K562 (cell line): ENCODE measurements around the gene MZB1. TPM values are rescaled to one million over a fixed set of nuclear protein-coding genes. Genes with fewer than 3 reads are reported as not detected.

Experiments
- ATAC-seq: fragments of 200-7000 bp; cut with Tn5 transposase; 3 replicates; pipeline ENCODE4 v1.9.1; 2020; ENCODE audit warnings: moderate library complexity
- BruUV-seq: library from RNA; stranded (reverse); fragments of 400-500 nt; replicated peaks from 2 replicates; lab custom pipeline; 2021; lab: Mats Ljungman, UMichigan
- CTCF ChIA-PET: fragments of 300-600 bp; formaldehyde crosslinking; extraction: SDS; loops from one replicate; lab custom pipeline; 2021; ENCODE audit warnings: low intra/inter-chr PET ratio; lab: Yijun Ruan, JAX
- POLR2A ChIA-PET: fragments of 300-600, 350-650 bp; sonication (Branson Sonifier 250); formaldehyde crosslinking; extraction: SDS; loops from one replicate; lab custom pipeline; 2021; ENCODE audit warnings: antibody characterized with exemption, inconsistent platforms; lab: Yijun Ruan, JAX
- DNase-seq, 4 experiments: peaks; one replicate each; pipeline versions ENCODE4 v3.0.0 to v3.0.0-alpha.2; 2011 to 2018; ENCODE audit warnings: low spot score in 3 of 4, mixed read lengths in 3 of 4; ENCODE audit errors: extremely low read depth in 1 of 4
- FAIRE-seq: peaks from 2 replicates; lab custom pipeline; 2011; peaks lifted over from hg19 to GRCh38; lab: Jason Lieb, UNC
- H2AFZ ChIP-seq: 2 replicates; pipeline ENCODE4 v1.6.0; 2011; ENCODE audit warnings: low read depth, low read length, control low read depth, inconsistent platforms
- H3K27ac ChIP-seq: fragments of 200-600 bp; 3 replicates; pipeline ENCODE4 v1.8.0; 2011; ENCODE audit warnings: low read depth, mild to moderate bottlenecking, control low read depth, inconsistent platforms, low read length, moderate library complexity, mixed read lengths; ENCODE audit errors: extremely low read depth
- H3K27me3 ChIP-seq, 2 experiments: fragments of 300-600 bp in 1 of 2; 2 replicates in 1 of 2; 3 replicates in 1 of 2; pipeline versions ENCODE4 v1.6.0 to v1.8.0; 2011; ENCODE audit warnings: inconsistent platforms in 2 of 2, low read length in 2 of 2, mild to moderate bottlenecking in 1 of 2, mixed read lengths in 1 of 2, moderate library complexity in 1 of 2; ENCODE audit not compliant: control insufficient read depth in 2 of 2, insufficient read depth in 2 of 2
- H3K36me3 ChIP-seq: fragments of 300-600 bp; 3 replicates; pipeline ENCODE4 v1.8.0; 2011; ENCODE audit warnings: mild to moderate bottlenecking, low read length, inconsistent platforms; ENCODE audit not compliant: control insufficient read depth, insufficient read depth
- H3K4me1 ChIP-seq, 2 experiments: fragments of 200-600 bp in 1 of 2; replicated peaks in 1 of 2; 2 replicates in 1 of 2; 3 replicates in 1 of 2; pipeline versions ENCODE4 v1.5.1 to v1.8.0; 2011; ENCODE audit warnings: inconsistent platforms in 2 of 2, low read length in 2 of 2, mild to moderate bottlenecking in 1 of 2, mixed read lengths in 1 of 2, moderate library complexity in 1 of 2; ENCODE audit not compliant: control insufficient read depth in 2 of 2, insufficient read depth in 2 of 2
- H3K4me2 ChIP-seq: 2 replicates; pipeline ENCODE4 v1.6.1; 2011; ENCODE audit warnings: low read length, control low read depth, inconsistent platforms, mixed read lengths; ENCODE audit not compliant: insufficient read depth
- H3K4me3 ChIP-seq: fragments of 200-600 bp; sonication (generic), shearing (Covaris generic); 2 replicates; pipeline ENCODE4 v1.5.1; 2016; ENCODE audit warnings: control low read depth, inconsistent platforms
- H3K79me2 ChIP-seq: fragments of 200-600 bp; 3 replicates; pipeline ENCODE4 v1.8.0; 2011; ENCODE audit warnings: low read length, inconsistent platforms; ENCODE audit not compliant: control insufficient read depth, insufficient read depth
- H3K9ac ChIP-seq, 2 experiments: 2 replicates each; pipeline versions ENCODE4 v1.6.0 to v1.6.1; 2011; ENCODE audit warnings: low read depth in 2 of 2, low read length in 2 of 2, control low read depth in 1 of 2, inconsistent platforms in 1 of 2, mild to moderate bottlenecking in 1 of 2, mixed read lengths in 1 of 2; ENCODE audit not compliant: insufficient read depth in 1 of 2
- H3K9me1 ChIP-seq: one replicate; pipeline ENCODE4 v1.6.0; 2011; ENCODE audit warnings: inconsistent platforms, mild to moderate bottlenecking, low read length, moderate library complexity; ENCODE audit not compliant: control insufficient read depth, insufficient read depth
- H3K9me3 ChIP-seq: replicated peaks from 2 replicates; pipeline ENCODE4 v1.5.1; 2011; ENCODE audit warnings: low read depth, low read length, inconsistent platforms; ENCODE audit not compliant: control insufficient read depth, insufficient read depth
- H4K20me1 ChIP-seq: replicated peaks from 2 replicates; pipeline ENCODE4 v1.6.1; 2011; ENCODE audit warnings: low read length, inconsistent platforms, mixed read lengths; ENCODE audit not compliant: control insufficient read depth, insufficient read depth
- MIER1 ChIP-seq: fragments of 450-650 bp; IDR thresholded peaks from 2 replicates; pipeline ENCODE4 v1.6.1; 2016; ENCODE audit warnings: antibody characterized with exemption, mild to moderate bottlenecking, low read depth
- NONO ChIP-seq, 2 experiments: fragments of 200-400 bp in 1 of 2; fragments of 450-650 bp in 1 of 2; formaldehyde crosslinking in 1 of 2; IDR thresholded peaks; 2 replicates each; pipeline ENCODE4 v1.6.1; 2017; ENCODE audit warnings: low read depth in 2 of 2, mild to moderate bottlenecking in 2 of 2, moderate library complexity in 2 of 2, low read length in 1 of 2
- SIN3A ChIP-seq, 2 experiments: fragments of 150-350 bp in 1 of 2; IDR thresholded peaks; 2 replicates each; pipeline ENCODE4 v1.6.1; 2011 to 2016; ENCODE audit warnings: borderline replicate concordance in 2 of 2, low read depth in 2 of 2, low read length in 2 of 2, mild to moderate bottlenecking in 2 of 2, moderate library complexity in 2 of 2; ENCODE audit not compliant: control insufficient read depth in 1 of 2
- WGBS: fragments of 100-300 bp; shearing (Covaris generic); methylation state at CpG from one replicate; pipeline ENCODE4 v1.1.6; 2016; ENCODE audit warnings: low coverage, mixed read lengths; ENCODE audit not compliant: insufficient coverage; ENCODE audit errors: missing lambda C conversion rate; 5-methylcytosine and 5-hydroxymethylcytosine counted together
- in situ Hi-C: fragments of 300-500 bp; cut with MboI; formaldehyde crosslinking; loops from 4 replicates; pipeline ENCODE4 v1.15.0; 2018; ENCODE audit warnings: inconsistent platforms, mixed read lengths
- intact Hi-C: fragments of 100-400 bp; cut with micrococcal nuclease; formaldehyde crosslinking; loops from 2 replicates; pipeline ENCODE4 v1.14.2; 2022
- polyA plus RNA-seq, 8 experiments: library from polyadenylated mRNA; depleted of rRNA in 4 of 8; stranded (reverse) in 5 of 8; unstranded in 3 of 8; fragments of >200 nt; fragmentation: Nextera tagmentation in 2 of 8; fragmentation: Illumina TruSeq in 1 of 8; extraction: Ambion mirVana in 2 of 8; extraction: Trizol in 1 of 8; gene quantifications; 2 replicates each; pipeline versions ENCODE4 v1.2.1 to v1.2.3, GENCODE V29; 2011 to 2014; ENCODE audit warnings: inconsistent platforms in 1 of 8, missing spikeins in 1 of 8
- total RNA-seq, 7 experiments: library from RNA; depleted of rRNA in 6 of 7; stranded (reverse); fragments of >200 nt in 6 of 7; fragmentation: Illumina TruSeq in 2 of 7; extraction: Trizol in 2 of 7; gene quantifications; 2 replicates each; pipeline versions ENCODE4 v1.2.1 to v1.2.3, GENCODE V29; 2011 to 2021; ENCODE audit warnings: low replicate concordance in 1 of 7
- TF ChIP-seq, protein P1 (sequence below): IDR thresholded peaks from 2 replicates; pipeline ENCODE4 v1.6.1; 2011; ENCODE audit not compliant: insufficient read length; ENCODE audit errors: extremely low read depth

Gene MZB1
- total and polyA plus RNA-seq, 9 of the 15 experiments (the other 6 are each of a cell fraction or from before 2014, with no cell fraction given): 0.13 to 0.31 TPM; not detected in 7

DNA sequence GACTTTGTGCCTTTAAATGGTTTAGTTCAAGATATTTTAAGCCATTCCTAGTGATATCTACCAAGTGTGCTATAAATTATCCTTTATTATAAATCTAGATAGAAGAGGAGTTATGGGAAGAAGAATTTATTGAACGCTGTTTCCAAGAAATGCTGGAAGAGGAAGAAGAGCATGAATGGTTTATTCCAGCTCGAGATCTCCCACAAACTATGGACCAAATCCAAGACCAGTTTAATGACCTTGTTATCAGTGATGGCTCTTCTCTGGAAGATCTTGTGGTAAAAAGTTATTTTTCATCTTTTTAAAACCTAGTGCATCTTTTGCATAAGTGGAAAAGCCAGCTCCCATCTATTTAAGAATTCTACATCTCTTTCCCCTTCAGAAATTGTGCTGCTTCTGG, 25.2 kb downstream of the MZB1 start:
- Histone ChIP-seq H3K79me2 (peaks cover 27% of the 10 kb centered on the region), H3K9me3 (no peaks in the 10 kb centered on the region), H4K20me1 (peaks cover 4% of the 10 kb centered on the region; the same call in 1 of the 2 replicates), H3K4me3 (no peak overlapping the region), H3K27me3 (no peaks in the 10 kb centered on the region), H3K36me3 (peaks cover 57% of the 10 kb centered on the region), H3K4me1 (no peaks in the 10 kb centered on the region), H3K9ac (no peak overlapping the region), H2AFZ (no peak overlapping the region), H3K4me2 (no peak overlapping the region), H3K9me1 (no peaks in the 10 kb centered on the region), H3K27ac (no peak overlapping the region)
- intact Hi-C loops: no loop called here
- in situ Hi-C loops: no loop called here
- no peak for DNase-seq
- WGBS: 78% methylated on average over 2 of the region's 2 CpGs
- ATAC-seq: no peak
- no peak for FAIRE-seq
- CTCF ChIA-PET: no interaction called here
- no TSS peak for BruUV-seq
- POLR2A ChIA-PET: interaction anchor here (1.5 kb wide), 1 partner anchor 18 kb away, joined by 6 read pairs; no protein-coding TSS in a partner anchor
- TF ChIP-seq, protein P1, sequence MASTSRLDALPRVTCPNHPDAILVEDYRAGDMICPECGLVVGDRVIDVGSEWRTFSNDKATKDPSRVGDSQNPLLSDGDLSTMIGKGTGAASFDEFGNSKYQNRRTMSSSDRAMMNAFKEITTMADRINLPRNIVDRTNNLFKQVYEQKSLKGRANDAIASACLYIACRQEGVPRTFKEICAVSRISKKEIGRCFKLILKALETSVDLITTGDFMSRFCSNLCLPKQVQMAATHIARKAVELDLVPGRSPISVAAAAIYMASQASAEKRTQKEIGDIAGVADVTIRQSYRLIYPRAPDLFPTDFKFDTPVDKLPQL: no peak
- TF ChIP-seq NONO (IDR thresholded peaks at IDR 0.05; ENCODE audit: low read depth in 2 of 2, low read length in 1 of 2): no peak
- TF ChIP-seq SIN3A (IDR thresholded peaks at IDR 0.05; ENCODE audit: borderline replicate concordance in 2 of 2, control insufficient read depth in 1 of 2, low read depth in 2 of 2, low read length in 2 of 2): no peak
- TF ChIP-seq MIER1: no peak
